Measurements from ENCODE around the gene PTPRD.

The PTPRD gene

GRCh38 chr9:10146517-10147331, 466.1 kb downstream of the PTPRD start:
- DNase-seq = no peak

GRCh38 chr9:10144355-10144754, 468.4 kb downstream of the PTPRD start:
- DNase-seq = no peak

GRCh38 chr9:10135553-10135952, 477.2 kb downstream of the PTPRD start:
- no peak for DNase-seq

GRCh38 chr9:10134266-10134665, 478.5 kb downstream of the PTPRD start:
- DNase-seq = no peak

- DNase-seq = no peak
These were observed 482.6 kb downstream of the PTPRD start for GRCh38 chr9:10130061-10130675.

- DNase-seq = no peak
These were observed 484.9 kb downstream of the PTPRD start for GRCh38 chr9:10127867-10128266.

- DNase-seq = no peak
These were observed 500.0 kb downstream of the PTPRD start for GRCh38 chr9:10112798-10113197.

- DNase-seq = no peak
These were observed 500.7 kb downstream of the PTPRD start for GRCh38 chr9:10112070-10112469.

- DNase-seq = no peak
These were observed 504.0 kb downstream of the PTPRD start for GRCh38 chr9:10108815-10109214.

- no peak for DNase-seq
These were observed 508.0 kb downstream of the PTPRD start for GRCh38 chr9:10104774-10105173.

- no peak for DNase-seq
These were observed 517.6 kb downstream of the PTPRD start for GRCh38 chr9:10095208-10095607.

- no peak for DNase-seq
These were observed 518.2 kb downstream of the PTPRD start for GRCh38 chr9:10094563-10094962.

- no peak for DNase-seq
These were observed 532.8 kb downstream of the PTPRD start for GRCh38 chr9:10080012-10080411.

- no peak for DNase-seq
These were observed 533.4 kb downstream of the PTPRD start for GRCh38 chr9:10079284-10079964.

GRCh38 chr9:10071579-10071978, 541.2 kb downstream of the PTPRD start:
- DNase-seq = no peak

- DNase-seq = no peak
These were observed 550.0 kb downstream of the PTPRD start for GRCh38 chr9:10062629-10063395.

GRCh38 chr9:10059044-10059443, 553.8 kb downstream of the PTPRD start:
- DNase-seq = no peak

GRCh38 chr9:10055886-10056395, 556.9 kb downstream of the PTPRD start:
- DNase-seq = no peak

- no peak for DNase-seq
These were observed 558.3 kb downstream of the PTPRD start for GRCh38 chr9:10054456-10054855.

- DNase-seq = no peak
These were observed 559.9 kb downstream of the PTPRD start for GRCh38 chr9:10052916-10053315.

- no peak for DNase-seq
These were observed 560.6 kb downstream of the PTPRD start for GRCh38 chr9:10052181-10052580.

GRCh38 chr9:10050016-10050415, 562.8 kb downstream of the PTPRD start:
- no peak for DNase-seq

GRCh38 chr9:10048994-10049393, 563.8 kb downstream of the PTPRD start:
- DNase-seq = no peak
